Fibroblast of villous mesenchyme (primary cell): ENCODE measurements around the gene MACROH2A1. TPM values are rescaled to one million over a fixed set of nuclear protein-coding genes. Genes with fewer than 3 reads are reported as not detected.

Experiments used
- DNase-seq: peaks from one replicate; pipeline ENCODE4 v3.0.0-alpha.2; 2010; ENCODE audit warnings: low read depth
- H3K4me3 ChIP-seq: 2 replicates; pipeline ENCODE4 v1.5.1; 2011; ENCODE audit warnings: low read depth, mild to moderate bottlenecking, low read length
- total RNA-seq: library from RNA; depleted of rRNA; stranded (reverse); fragments of >200 nt; gene quantifications from 2 replicates; pipeline ENCODE4 v1.2.3, GENCODE V29; 2012
- TF ChIP-seq, protein P1 (sequence below): IDR thresholded peaks from 2 replicates; pipeline ENCODE4 v1.5.1; 2012; ENCODE audit warnings: low read depth, mild to moderate bottlenecking, low read length; ENCODE audit not compliant: insufficient read depth

The MACROH2A1 gene
- total RNA-seq, 1 donor, result 161 TPM

DNA sequence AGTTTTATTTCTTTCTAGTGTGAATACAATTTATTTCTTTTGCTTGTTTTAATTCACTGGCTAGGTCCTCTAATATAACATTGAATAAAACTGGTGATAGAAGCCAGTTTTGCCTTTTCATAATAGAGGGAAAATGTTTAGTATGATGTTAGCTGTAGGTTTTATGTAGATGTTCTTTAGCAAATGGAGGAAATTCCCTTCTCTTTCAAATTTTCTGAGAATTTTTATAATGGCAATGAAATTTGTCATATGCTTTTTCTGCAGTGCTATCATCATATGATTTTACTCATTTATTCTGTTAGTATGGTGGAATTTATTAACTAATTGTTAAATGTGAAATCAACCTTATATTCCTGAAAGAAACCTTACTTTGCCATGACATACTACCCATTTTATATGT, 18.1 kb upstream of the MACROH2A1 start:
- no peak for DNase-seq
- TF ChIP-seq, protein P1, sequence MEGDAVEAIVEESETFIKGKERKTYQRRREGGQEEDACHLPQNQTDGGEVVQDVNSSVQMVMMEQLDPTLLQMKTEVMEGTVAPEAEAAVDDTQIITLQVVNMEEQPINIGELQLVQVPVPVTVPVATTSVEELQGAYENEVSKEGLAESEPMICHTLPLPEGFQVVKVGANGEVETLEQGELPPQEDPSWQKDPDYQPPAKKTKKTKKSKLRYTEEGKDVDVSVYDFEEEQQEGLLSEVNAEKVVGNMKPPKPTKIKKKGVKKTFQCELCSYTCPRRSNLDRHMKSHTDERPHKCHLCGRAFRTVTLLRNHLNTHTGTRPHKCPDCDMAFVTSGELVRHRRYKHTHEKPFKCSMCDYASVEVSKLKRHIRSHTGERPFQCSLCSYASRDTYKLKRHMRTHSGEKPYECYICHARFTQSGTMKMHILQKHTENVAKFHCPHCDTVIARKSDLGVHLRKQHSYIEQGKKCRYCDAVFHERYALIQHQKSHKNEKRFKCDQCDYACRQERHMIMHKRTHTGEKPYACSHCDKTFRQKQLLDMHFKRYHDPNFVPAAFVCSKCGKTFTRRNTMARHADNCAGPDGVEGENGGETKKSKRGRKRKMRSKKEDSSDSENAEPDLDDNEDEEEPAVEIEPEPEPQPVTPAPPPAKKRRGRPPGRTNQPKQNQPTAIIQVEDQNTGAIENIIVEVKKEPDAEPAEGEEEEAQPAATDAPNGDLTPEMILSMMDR, result no peak

DNA sequence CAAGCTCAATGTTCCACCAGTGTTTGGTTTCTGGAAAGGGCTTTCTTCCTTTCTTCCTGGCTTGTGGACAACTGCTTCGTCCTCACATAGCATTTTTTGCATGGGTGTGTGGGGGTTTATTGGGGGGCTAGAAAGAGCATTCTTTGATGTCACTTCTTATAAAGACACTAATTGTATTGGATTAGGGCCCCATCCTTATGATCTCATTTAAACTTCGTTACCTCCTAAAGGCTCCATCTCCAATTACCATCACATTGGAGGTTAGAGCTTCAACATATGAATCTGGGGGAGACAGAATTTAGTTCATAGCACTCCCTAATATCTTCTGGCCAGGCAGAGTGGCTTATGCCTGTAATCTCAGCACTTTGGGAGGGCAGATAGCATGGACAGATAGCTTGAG, 6.1 kb upstream of the MACROH2A1 start:
- TF ChIP-seq, protein P1, result no peak
- no peak overlapping the region for H3K4me3 ChIP-seq
- DNase-seq, result no peak

More for the DNA sequence above, 18.1 kb upstream of the MACROH2A1 start:
- H3K4me3 ChIP-seq, result no peak overlapping the region

DNA sequence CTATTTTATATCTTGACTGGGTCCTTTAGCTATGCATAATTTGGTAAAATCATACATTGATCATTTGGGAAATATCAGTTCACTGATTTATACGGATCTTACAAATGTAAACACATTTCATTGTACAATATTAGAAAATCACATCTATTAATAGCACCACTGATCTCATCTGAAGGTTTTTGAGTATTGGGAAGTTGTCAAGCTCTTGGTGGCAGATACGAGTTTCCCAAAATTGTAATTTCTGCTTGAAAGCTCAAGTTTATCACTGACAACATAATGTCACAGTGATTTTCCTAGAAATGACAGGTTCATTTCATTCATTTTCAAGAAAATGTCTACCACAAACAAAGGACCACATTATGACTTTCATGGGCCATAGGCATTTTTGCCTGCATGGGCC, 3.0 kb upstream of the MACROH2A1 start:
- H3K4me3 ChIP-seq, result no peak overlapping the region
- no peak for DNase-seq
- TF ChIP-seq, protein P1, result no peak

DNA sequence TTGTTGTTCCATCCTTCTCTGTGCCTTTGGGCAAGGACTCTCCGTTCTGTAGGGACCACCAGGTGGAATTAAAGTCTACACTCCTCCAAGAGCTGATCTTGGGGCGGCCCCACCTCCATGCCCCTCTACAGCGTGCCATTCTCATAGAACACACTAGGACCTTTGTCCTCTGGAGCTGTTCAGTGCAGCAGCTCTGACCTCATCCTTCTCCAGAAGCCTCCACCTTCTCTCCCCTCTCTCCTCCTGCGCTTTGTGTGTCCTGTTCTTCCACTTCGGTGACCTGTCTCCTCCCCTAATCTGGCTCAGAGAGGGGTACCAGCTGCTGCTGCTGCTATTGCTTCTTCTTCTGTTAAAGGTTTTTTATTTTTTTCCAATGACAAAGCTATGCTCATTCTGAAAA, 1.8 kb upstream of the MACROH2A1 start:
- DNase-seq, result no peak
- TF ChIP-seq, protein P1, result no peak
- no peak overlapping the region for H3K4me3 ChIP-seq

DNA sequence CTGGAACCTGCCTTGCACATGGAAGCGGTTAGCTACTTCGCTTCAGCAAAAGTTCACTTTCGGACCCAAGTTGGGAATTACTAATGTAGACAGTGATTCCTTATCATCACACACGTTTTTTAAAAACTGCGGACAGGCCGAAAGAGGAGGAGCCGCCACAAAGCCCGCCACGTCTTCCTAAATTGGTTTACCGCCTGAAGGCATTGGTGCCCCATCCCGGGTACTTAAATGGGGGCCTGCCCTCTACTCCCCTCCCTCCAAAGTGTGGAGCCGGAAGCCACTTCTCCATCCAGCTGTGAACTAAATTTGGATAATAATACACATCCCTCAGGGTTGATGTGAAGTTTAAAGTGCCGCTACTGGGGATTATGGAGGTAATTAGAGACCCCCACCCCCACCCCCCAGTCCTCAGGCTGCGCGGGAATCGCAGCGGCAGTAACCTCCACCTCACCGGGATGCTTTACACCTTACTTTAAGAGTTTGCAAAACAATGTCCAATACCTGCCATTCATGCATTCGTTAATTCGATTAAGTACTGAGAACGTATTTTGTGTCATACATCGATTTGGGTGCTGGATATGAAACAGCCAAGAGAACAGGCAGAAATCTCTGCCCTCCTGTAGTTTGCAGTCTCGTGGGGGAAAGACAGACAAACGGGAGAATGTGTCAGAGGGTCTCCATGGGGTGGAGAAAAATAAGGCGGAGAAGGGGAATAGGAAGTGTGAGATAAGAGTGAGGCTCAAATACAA, 937 bp upstream of the MACROH2A1 start:
- TF ChIP-seq, protein P1, result no peak
- DNase-seq, result no peak

DNA sequence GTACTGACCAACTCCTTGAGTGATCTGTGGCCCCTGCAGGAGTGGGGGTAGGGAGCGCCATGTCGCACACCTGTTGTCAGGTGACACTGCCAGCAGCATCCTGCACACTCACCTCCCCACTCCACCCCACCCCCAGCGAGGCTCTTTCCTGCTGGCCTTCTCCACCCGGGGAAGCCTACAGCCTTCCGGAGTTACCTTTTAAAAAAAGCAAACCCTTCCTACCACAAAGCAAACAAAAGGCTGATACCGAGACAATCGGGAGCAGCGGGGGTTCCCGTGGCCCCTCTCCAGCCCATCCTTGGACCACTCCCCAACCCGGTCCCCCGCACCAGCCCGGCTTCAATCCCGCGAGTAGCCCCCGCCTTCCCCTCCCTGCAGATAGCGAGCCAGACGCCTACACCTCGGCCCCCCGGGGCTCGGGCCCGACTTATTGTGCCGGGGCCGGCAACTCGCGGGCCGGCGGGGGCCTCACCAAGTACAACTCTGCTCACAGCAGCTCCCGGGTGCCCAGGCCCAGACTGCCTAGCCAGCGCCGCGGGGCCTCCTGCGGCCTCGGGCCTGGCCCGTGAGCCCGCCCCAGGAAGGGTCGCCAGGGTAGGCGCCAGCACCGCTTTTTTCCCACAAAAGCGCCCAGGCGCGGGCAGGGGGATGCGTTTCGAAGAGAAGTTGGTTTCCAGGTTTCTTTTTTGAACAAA, 724 bp downstream of the MACROH2A1 start:
- TF ChIP-seq, protein P1, result no peak
- peak; percentile 38 for DNase-seq
- peak overlapping the region; percentile 72 for H3K4me3 ChIP-seq

More for the DNA sequence above, 937 bp upstream of the MACROH2A1 start:
- peak overlapping the region; percentile 72 for H3K4me3 ChIP-seq
